COLO829 (cell line): ENCODE data around the gene UPK1A.
"Not testable (repeated sequence)": the region's sequence is repeated elsewhere in the genome, so short reads cannot be mapped to it uniquely, and the experiment has no call there.

Source experiments
- DNase-seq: peaks from one replicate; pipeline ENCODE4 v3.0.0; 2012; ENCODE audit warnings: low spot score

The UPK1A gene

DNA sequence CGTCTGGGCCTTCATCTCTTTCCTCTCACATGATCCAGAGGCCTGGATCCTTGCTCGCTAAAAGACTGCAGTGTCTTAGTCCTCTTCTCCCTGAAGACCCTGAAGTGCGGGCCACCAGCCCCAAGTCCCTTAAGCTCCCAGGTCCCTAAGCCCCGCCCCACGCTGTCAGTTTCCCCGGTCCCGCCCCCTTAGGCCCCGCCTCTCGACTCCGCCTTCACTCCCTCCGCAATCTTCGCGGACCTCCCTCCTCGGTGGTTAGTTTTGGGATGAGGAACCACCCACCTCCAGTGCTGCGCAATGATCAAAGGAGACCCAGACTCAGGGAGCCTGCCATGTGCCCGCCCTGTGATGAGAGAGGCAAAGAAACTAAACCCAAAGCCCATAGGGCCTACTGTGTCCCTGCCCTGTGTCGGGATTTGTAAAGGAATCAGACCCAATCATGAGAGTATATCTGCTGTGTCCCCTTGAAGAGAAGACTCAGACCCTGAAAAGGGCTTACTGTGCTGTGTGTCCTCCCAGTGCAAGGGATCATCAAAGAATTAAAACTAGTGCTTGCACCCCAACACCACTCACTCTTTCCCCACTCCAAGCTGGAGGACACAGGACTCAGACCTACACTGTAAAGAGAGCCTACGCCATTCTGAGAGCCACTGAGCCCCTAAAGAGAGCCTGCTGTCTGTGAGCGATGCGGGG is 21.2 kb upstream of the UPK1A start:
- DNase-seq, result peak; percentile 63

DNA sequence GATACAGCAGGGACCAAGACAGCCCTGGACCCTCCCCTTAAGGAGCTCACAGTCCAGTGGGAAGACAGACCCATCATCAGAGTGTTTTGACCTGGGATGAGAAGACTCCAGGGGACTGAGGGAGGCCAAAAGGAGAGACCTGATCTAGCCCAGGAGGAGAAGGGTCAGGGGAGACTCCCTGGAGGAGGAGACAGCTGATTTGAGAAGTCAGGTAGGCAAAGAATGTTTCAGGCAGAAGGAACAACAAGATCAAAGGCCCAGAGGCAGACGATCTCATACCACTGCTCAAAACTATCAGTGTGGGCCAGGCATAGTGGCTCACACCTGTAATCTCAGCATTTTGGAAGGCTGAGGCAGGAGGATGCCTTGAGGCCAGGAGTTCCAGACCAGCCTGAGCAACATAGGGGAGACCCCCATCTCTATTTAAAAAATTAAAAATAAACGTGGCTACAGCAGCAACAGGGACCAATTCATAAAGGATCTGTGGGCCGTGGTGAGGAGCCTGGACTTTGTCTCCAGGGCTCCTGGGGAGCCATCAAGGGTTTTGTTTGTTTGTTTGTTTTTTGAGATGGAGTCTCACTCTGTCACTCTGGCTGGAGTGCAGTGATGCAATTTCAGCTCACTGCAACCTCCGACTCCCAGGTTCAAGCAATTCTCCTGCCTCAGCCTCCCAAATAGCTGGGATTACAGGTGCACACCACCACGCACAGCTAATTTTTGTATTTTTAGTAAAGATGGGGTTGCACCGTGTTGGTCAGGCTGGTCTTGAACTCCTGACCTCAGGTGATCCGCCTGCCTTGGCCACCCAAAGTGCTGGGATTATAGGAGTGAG is 20.4 kb upstream of the UPK1A start:
- no peak for DNase-seq

DNA sequence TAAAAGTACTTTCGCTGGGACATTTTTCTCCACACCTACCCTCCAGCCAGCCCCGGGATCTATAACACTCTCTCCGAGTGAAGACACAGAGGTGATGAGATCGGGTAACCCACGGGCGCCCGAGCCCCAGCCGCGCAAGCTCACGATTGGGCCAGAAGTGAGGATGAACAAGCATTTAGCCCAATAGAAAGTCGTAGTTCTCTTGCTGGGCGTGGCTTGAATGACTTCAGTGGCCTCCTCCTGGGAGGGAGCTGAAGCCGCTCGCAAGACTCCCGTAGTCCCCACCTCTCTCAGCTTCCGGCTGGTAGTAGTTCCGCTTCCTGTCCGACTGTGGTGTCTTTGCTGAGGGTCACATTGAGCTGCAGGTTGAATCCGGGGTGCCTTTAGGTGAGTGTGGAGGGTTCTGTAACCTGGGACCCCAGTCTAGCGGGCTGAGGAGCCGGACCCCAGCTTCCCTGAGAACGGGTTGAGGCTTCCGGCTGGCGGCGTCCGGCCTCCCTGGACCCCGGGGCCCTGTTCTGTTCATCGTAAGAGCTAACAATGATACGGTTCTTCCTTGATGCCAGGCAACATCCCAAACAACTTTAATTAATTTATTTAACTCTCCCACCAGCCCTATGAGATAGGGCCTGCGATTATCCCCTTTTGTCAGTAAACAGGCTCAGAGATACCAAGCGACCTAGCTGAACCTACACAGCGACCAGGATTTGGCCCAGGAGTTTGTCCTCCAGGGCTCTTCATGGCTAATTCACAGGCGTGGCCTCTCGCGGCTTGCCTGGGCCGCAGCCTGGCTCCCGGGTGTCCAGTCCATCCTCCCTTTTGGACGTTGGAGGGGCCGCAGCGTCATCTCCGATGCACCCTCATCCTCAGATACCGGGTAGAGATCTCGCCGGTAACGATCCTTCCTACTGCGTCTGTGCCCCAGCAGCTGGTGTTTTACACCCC is 18.0 kb upstream of the UPK1A start, which contains the start of gene COX6B1:
Gene COX6B1 (plus strand): TSS at position 307 of the 945 bp plus-strand sequence. CDS start 2,921 bp downstream, outside the sequence.
- peak; percentile 99 for DNase-seq

DNA sequence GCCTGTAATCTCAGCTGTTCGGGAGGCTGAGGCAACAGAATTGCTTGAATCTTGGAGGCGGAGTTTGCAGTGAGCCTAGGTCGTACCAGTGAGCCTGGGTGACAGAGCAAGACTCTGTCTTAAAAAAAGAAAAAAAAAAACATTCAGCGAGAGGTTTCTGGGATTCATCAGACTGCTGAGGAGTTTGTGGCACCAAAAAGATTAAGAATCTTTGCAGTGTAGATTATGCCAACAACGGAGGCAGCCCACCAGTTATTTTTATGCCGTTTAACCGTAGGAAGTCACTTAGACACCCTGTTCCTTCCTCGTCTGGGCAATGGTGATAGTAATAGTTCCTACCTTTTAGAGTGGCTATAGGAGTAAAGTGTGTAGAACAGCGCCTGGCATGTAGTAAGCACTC is 15.7 kb upstream of the UPK1A start:
- no peak for DNase-seq

DNA sequence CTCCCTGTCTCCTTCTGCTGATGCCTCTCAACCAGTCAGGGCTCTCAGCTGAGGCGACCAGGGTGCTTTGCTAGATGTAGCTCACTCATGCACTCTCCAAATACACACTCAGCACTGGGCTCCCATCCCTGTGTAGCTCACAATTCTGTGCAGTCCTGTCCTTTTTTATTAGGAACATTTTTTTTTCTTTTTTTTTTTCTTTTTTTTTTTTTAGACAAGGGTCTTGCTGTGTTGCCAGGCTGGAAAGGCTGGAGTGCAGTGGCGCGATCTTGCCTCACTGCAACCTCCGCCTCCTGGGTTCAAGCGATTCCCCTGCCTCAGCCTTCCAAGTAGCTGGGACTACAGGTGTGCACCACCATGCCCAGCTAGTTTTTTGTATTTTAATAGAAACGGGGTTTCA is 11.5 kb upstream of the UPK1A start:
- DNase-seq, result not testable (repeated sequence)

DNA sequence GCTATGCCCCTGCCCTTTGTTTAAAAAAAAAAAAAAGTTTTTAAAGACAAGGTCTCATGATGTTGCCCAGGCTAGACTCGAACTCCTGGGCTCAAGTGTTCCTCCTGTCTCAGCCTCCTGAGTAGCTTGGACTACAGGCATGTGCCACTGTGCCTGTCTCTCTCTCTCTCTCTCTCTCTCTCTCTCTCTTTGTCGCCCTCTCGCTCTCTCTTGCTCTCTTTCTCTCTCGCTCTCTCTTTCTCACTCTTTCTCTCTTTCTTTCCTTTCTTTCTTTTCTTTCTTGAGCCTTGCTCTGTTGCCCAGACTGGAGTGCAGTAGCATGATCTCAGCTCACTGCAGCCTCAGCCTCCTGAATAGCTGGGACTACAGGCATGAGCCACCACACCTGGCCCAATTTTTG is 10.7 kb upstream of the UPK1A start:
- DNase-seq, result no peak

DNA sequence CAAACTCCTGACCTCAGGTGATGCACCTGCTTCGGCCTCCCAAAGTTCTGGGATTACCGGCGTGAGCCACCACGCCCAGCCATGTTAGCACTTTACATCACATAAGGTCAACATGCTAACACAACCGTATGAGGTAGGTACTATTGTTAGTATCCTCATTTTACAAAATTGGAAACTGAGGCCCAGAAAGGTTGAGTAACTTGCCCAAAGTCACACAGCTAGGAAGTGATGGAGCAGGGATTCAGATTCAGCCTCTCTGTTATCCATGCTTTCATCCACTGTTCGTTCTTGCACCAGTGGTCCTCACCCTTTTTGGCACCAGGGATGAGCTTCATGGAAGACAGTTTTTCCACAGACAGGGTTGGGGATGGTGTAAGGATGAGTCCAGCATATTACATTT is 9.6 kb upstream of the UPK1A start:
- no peak for DNase-seq

DNA sequence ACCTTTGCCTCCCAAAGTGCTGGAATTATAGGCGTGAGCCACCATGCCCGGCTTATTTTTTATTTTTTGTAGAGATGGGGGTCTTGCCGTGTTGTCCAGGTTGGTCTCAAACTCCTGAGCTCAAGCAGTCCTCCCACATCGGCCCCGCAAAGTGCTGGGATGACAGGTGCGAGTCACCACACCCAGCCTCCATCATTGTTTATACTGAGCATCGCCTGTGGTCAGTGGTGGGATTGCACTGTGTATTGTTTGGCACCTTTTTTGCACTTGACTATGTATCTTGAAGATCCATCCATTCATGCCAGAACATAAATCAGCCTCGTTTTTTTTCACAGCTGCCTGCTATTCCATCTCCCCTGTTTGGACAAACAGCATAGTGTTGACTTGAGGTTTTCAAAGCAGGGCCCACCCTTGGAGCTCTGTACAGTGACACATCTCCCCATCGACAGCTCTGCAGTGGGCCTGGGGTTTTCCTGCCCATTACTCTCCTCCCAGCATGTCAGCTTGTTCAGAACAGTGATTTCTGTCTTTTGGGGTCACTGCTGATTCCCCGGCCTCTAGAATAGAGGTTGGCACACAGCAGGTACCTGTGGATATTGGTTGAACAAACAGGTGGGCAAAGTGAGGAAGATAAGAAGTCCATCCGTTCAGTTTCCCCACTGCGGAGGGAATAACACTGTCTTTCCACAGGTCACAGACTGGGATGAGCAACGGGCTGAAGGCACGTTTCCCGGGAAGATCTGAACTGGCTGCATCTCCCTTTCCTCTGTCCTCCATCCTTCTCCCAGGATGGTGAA is 8.2 kb upstream of the UPK1A start:
- DNase-seq, result no peak

DNA sequence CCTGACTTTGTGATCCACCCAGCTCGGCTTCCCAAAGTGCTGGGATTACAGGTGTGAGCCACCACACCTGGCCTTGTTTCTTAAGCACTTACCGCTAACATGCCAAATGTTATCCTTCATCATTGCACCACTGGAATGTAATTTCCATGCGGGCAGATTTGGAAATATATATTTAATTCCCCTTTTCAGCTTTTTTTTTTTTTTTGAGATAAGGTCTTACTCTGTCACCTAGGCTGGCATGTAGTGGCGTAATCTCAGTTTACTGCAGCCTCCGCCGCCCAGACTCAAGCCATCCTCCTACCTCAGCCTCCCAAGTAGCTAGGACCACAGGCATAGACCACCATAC is 4.3 kb upstream of the UPK1A start:
- DNase-seq, result no peak

DNA sequence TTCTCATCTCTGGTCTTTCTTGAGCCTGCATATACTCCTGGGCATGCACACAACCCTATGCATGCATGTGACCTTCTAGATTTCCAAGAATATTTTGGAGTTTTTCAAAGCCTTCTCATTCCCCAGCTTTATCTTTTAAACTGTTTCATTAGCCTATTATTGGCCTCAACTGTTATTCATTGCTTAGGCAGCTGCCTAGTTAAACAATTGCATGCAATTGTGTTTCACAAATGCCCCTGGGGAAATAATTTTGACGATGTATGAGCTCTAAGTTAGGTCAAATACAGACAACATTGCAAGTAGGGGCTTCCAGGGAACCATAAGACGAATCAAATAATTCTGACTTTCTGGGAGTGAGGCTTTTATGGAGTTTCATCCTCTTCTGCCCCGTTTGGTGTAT is 2.3 kb upstream of the UPK1A start:
- DNase-seq, result no peak

DNA sequence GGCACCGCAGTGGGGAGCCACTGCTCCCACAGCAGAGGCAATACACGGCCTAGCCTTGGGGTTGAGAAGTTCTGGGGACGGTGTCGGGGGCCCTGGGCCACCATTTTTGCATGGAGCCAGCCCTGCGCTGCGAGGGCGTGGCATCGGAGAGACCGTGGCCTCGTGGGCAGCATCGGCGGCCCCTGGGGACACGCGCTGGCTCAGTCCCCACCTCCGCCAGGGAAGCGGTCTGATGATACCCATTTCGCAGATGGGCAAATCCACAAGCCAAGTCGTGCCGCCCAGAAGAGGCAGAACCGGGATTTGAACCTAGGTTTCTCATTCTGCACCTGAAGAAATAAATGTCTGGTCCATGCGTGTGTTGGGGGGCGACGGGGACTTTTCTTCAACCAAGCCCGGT is 1.2 kb upstream of the UPK1A start:
- no peak for DNase-seq

DNA sequence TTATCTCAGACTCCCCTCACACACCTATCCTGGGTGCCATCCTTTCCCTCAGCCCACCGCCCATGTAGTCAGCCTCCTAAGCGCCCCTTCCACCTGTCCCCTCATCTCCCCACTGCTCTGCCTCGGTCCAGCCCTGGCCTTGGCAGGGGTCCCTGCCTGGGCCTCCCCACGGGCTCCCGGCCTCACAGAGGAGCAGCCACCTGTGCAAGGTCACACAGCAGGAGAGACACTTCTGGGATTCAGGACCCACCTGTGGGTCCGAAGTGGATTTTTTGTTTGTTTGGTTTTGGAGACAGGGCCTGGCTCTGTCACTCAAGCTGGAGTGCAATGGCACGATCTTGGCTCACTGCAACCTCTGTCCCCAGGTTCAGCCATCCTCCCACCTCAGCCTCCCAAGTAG is 713 bp upstream of the UPK1A start:
- DNase-seq, result no peak

DNA sequence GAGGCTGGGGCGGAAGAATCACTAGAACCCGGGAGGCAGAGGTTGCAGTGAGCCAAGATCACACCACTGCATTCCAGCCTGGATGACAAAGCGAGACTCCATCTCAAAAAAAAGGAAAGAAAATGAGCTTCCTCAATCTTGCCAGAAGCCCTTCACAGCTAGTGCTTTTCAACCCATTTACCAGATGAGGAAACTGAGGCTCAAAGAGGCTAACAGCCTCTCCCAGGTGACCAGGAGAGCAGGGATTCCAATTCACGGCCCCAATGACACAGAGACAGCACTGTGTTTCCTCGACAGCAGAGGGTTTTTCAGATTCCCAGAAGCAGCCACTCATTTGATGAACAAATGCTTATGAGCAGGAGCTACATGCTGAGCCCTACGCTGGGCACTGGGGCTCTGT is 3.2 kb downstream of the UPK1A start:
- no peak for DNase-seq

DNA sequence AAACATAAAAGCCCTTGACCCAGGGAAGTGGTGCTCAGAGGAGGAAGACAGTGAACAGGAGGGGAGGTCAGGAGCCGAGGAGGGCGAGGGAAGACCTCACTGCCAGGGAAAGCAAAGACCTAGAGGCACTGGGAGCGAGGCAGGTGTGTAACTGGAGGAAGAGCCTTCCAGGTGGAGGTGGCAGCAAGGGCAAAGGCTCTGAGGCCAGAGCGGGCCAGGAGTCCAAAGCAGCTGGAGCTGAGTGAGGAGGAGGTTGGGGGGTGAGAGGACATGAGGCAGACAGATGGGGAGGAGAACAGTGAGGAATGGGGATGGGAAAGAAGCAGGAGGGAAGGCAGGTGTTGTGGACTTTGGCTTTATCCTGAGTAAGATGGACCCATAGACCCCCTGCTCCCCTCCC is 3.7 kb downstream of the UPK1A start:
- no peak for DNase-seq

DNA sequence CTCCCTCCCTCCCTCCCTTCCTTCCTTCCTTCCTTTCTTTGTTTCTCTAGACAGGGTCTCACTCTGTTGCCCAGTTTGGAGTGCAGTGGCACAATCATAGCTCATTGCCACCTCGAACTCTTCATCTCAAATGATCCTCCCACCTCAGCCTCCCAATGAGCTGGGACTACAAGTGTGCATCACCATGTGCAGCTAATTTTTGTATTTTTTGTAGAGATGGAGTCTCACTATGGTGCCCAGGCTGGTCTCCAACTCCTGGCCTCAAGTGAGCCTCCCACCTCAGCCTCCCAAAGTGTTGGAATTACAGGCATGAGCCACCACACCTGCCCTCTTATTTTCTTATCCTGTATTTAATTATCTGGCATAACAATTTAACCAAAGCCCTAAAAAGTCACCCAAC is 4.4 kb downstream of the UPK1A start:
- DNase-seq, result no peak

DNA sequence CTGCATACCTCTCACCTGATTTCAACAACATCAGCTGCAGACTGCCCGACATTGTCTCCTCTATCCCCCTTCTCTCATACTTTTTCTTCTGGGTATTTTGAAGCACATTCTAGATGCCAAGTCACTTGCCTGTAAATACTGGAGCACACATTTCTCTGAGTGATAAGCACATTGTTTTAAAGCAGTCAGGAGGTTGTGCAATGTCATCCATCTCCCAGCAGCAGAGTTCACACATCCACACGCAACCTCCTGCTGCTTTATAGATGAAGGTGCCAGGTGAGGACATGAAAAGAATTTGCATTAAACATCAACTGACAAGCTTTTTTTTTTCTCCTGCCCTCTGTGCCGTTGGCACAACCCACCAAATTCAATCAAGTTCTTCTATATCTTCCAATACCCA is 5.5 kb downstream of the UPK1A start:
- DNase-seq, result no peak

DNA sequence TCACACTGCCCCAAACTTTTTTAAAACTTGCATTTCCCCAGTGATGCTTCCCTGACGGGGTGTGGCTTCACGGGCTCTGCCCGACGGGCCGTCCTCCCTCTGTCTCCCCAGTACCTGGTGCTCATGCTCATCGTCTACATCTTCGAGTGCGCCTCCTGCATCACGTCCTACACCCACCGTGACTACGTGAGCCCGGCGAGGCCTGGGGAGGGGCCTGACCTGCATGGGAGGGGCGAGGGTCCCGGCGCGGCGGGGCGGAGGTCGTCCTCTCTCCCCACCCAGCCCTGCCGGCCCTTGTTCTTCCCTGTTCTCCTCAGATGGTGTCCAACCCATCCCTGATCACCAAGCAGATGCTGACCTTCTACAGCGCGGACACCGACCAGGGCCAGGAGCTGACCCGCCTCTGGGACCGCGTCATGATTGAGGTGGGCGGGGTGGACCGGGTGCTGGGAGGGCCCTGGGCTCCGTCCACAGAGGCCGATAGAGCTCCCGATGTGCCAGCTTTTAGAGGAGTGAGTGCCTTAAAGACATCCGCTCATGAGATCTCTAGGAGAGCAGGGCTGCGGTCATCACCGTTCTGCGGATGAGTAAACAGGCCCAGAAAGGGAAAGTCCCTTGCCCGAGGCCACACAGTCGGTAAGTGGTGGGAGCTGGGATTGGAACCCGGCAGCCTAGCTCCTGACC is 6.9 kb downstream of the UPK1A start:
- peak; percentile 87 for DNase-seq

DNA sequence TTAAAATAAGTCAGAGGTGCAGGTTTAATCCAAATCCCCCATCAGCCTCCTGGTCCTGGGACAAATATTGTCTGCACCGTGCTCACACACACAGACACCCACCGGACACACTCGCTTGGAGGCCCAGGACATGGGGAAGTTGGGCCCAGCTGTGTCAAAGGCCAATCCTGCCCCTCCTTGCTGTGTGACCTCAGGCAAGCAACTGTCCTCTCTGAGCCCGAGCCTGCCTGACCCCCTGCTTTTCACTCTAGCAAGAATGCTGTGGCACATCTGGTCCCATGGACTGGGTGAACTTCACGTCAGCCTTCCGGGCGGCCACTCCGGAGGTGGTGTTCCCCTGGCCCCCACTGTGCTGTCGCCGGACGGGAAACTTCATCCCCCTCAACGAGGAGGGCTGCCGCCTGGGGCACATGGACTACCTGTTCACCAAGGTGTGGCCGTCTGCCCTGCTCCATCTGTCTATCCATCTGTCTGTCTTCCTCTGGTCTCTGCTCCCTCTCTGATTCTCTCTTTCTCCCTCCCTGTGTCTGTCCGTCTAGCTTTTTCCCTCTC is 9.3 kb downstream of the UPK1A start:
- no peak for DNase-seq

DNA sequence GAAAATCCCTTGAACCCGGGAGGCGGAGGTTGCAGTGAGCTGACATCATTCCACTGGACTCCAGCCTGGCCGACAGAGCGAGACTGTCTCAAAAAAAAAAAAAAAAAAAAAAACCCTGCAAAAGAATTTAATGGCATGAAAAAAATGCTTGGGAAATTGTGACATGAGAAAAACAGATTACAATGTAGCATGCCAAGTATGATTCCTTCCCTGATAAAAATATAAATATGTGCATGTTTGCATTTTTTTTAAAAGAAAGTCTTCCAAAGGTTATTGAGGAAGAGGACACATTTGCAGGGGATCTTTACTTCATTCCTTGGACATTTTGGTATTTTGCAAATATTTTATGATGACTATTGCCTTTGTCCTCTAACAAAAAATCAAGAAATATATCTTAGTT is 23.5 kb downstream of the UPK1A start:
- no peak for DNase-seq

DNA sequence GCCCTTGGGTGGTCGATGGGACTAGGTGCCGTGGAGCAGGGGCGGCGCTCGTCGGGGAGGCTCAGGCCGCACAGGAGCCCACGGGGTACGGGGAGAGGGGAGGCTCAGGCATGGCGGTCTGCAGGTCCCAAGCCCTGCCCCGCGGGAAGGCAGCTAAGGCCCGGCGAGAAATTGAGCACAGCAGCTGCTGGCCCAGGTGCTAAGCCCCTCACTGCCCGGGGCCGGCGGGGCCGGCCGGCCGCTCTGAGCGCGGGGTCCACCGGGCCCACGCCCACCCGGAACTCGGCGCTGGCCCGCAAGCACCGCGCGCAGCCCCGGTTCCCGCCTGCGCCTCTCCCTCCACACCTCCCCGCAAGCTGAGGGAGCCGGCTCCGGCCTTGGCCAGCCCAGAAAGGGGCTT is 24.8 kb downstream of the UPK1A start:
- not testable (repeated sequence) for DNase-seq

DNA sequence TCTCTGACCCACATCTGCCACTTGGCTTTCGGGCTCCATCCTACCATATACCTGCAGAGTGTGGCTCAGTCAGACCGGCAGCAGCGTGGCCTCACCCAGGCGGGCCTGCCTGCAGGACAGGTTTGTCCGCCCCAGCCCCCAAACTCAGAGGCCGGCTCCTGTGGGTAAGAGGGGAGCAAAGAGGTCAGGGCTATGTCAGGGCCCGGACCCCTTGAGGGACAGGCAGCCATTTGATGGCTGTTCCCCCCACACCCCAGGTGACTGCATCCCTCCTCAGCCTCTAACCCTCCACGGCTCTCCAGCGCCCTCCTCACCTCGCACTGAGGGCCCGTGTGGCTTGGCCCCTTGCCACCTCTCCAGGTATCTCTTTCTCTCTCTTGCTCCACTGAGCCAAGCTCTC is 25.7 kb downstream of the UPK1A start:
- no peak for DNase-seq
